Left renal pelvis (tissue), 4 donors: ENCODE data around the gene HNRNPU. TPM values are rescaled to one million over a fixed set of nuclear protein-coding genes. Genes with fewer than 3 reads are reported as not detected.

ENCODE experiments used
- DNase-seq, 4 donors: peaks; one replicate each; pipeline ENCODE4 v3.0.0-alpha.2; 2013; ENCODE audit warnings: low read depth in 4 of 4, low spot score in 3 of 4
- polyA plus RNA-seq, 4 donors: library from polyadenylated mRNA; unstranded; fragments of 120-200 nt; gene quantifications; one replicate each; pipeline ENCODE4 v1.2.1, GENCODE V29; 2013; ENCODE audit not compliant: insufficient read length in 4 of 4

HNRNPU gene
- polyA plus RNA-seq, 4 donors: 494 to 762 (median 667) TPM

- no peak for DNase-seq
These were observed 51.0 kb downstream of the HNRNPU start for GRCh38 chr1:244813327-244813726.

- DNase-seq: no peak
These were observed 54.1 kb downstream of the HNRNPU start for GRCh38 chr1:244810221-244810620.

- no peak for DNase-seq
These were observed 57.2 kb downstream of the HNRNPU start for GRCh38 chr1:244807138-244807537.

- DNase-seq: no peak
These were observed 59.5 kb downstream of the HNRNPU start for GRCh38 chr1:244804841-244805240.

- DNase-seq: no peak
These were observed 61.6 kb downstream of the HNRNPU start for GRCh38 chr1:244802556-244803239.

- DNase-seq: no peak
These were observed 62.3 kb downstream of the HNRNPU start for GRCh38 chr1:244802041-244802440.

- no peak for DNase-seq
These were observed 63.1 kb downstream of the HNRNPU start for GRCh38 chr1:244801246-244801645.

GRCh38 chr1:244800821-244801220 lies 63.5 kb downstream of the HNRNPU start:
- no peak for DNase-seq

Other genes starting within 250 kb of the HNRNPU start
- gene DESI2, start 211.4 kb downstream of the HNRNPU start, polyA plus RNA-seq: 10 to 100 TPM; 44.8 to 71.1 (median 53.2) TPM
- 100 to 1,000 TPM in 3 of 4 donors, 10 to 100 TPM in 1; 63.0 to 125 (median 116) TPM for gene COX20, start 28.9 kb downstream of the HNRNPU start, polyA plus RNA-seq